HepG2 (cell line): ENCODE measurements around the gene TTLL10. TPM values are rescaled to one million over a fixed set of nuclear protein-coding genes. Genes with fewer than 3 reads are reported as not detected.

Experiments used
- ARNT2 ChIP-seq: sonication (generic); formaldehyde crosslinking; IDR thresholded peaks from 2 replicates; pipeline ENCODE4 v1.8.0; 2022; ENCODE audit warnings: mild to moderate bottlenecking, low read depth, missing genetic modification reagents, moderate library complexity
- CBX1 ChIP-seq: IDR thresholded peaks from one replicate; pipeline ENCODE4 v1.6.1; 2016; ENCODE audit warnings: antibody characterized with exemption, low read depth
- CCDC6 ChIP-seq: sonication (generic); formaldehyde crosslinking; IDR thresholded peaks from 2 replicates; pipeline ENCODE4 v1.8.1; 2022; ENCODE audit warnings: mild to moderate bottlenecking, missing genetic modification reagents, moderate library complexity
- CREBL2 ChIP-seq: sonication (generic); formaldehyde crosslinking; IDR thresholded peaks from 2 replicates; pipeline ENCODE4 v1.8.1; 2023; ENCODE audit warnings: missing genetic modification reagents, mild to moderate bottlenecking, borderline replicate concordance
- MXI1 ChIP-seq: IDR thresholded peaks from 3 replicates; pipeline ENCODE4 v1.6.1; 2012; ENCODE audit warnings: low read depth, low read length, inconsistent platforms, borderline replicate concordance
- NRL ChIP-seq: sonication (generic); formaldehyde crosslinking; IDR thresholded peaks from 2 replicates; pipeline ENCODE4 v1.5.0; 2020; ENCODE audit warnings: missing genetic modification reagents, mild to moderate bottlenecking, moderate library complexity, borderline replicate concordance
- SAFB2 ChIP-seq: sonication (generic); formaldehyde crosslinking; IDR thresholded peaks from 2 replicates; pipeline ENCODE4 v1.5.1; 2020; ENCODE audit warnings: missing genetic modification reagents, low read depth, mild to moderate bottlenecking, borderline replicate concordance
- ZNF572 ChIP-seq: sonication (generic); formaldehyde crosslinking; IDR thresholded peaks from 2 replicates; pipeline ENCODE4 v1.5.1; 2020; ENCODE audit warnings: mild to moderate bottlenecking, missing genetic modification reagents
- ZNF660 ChIP-seq: sonication (generic); formaldehyde crosslinking; IDR thresholded peaks from 2 replicates; pipeline ENCODE4 v1.5.1; 2020; ENCODE audit warnings: mild to moderate bottlenecking, low read depth, missing genetic modification reagents, borderline replicate concordance
- ZNF777 ChIP-seq: sonication (generic); formaldehyde crosslinking; IDR thresholded peaks from 2 replicates; pipeline ENCODE4 v1.4.0; 2020; ENCODE audit warnings: missing genetic modification reagents
- polyA plus RNA-seq, 8 experiments: library from polyadenylated mRNA; depleted of rRNA in 3 of 8; stranded (reverse) in 7 of 8; unstranded in 1 of 8; fragments of >200 nt; fragmentation: Illumina TruSeq in 4 of 8; extraction: Trizol in 4 of 8; gene quantifications; 2 replicates each; pipeline versions ENCODE4 v1.2.1 to v1.2.3, GENCODE V29; 2011 to 2016; ENCODE audit warnings: low read depth in 4 of 8, missing spikeins in 1 of 8, mixed read lengths in 1 of 8; ENCODE audit not compliant: insufficient read depth in 1 of 8
- total RNA-seq, 5 experiments: library from RNA; depleted of rRNA; stranded (reverse); fragments of >200 nt; fragmentation: Illumina TruSeq; extraction: Trizol; gene quantifications; 2 replicates each; pipeline ENCODE4 v1.2.3, GENCODE V29; 2016; ENCODE audit warnings: low read depth in 1 of 5
- TF ChIP-seq, protein P1 (sequence below): sonication (generic); formaldehyde crosslinking; IDR thresholded peaks from 2 replicates; pipeline ENCODE4 v1.4.0; 2020; ENCODE audit warnings: missing genetic modification reagents
- TF ChIP-seq, protein P2 (sequence below): sonication (generic); formaldehyde crosslinking; IDR thresholded peaks from 2 replicates; pipeline ENCODE4 v1.4.0; 2020; ENCODE audit warnings: low read depth, mild to moderate bottlenecking, missing genetic modification reagents
- TF ChIP-seq, protein P3 (sequence below): sonication (generic); formaldehyde crosslinking; IDR thresholded peaks from 2 replicates; pipeline ENCODE4 v1.9.0; 2022; ENCODE audit warnings: missing genetic modification reagents, mild to moderate bottlenecking, borderline replicate concordance

The TTLL10 gene
- total and polyA plus RNA-seq, 2 of the 13 experiments (the other 11 are each of a cell fraction or from before 2014, with no cell fraction given): not detected

DNA sequence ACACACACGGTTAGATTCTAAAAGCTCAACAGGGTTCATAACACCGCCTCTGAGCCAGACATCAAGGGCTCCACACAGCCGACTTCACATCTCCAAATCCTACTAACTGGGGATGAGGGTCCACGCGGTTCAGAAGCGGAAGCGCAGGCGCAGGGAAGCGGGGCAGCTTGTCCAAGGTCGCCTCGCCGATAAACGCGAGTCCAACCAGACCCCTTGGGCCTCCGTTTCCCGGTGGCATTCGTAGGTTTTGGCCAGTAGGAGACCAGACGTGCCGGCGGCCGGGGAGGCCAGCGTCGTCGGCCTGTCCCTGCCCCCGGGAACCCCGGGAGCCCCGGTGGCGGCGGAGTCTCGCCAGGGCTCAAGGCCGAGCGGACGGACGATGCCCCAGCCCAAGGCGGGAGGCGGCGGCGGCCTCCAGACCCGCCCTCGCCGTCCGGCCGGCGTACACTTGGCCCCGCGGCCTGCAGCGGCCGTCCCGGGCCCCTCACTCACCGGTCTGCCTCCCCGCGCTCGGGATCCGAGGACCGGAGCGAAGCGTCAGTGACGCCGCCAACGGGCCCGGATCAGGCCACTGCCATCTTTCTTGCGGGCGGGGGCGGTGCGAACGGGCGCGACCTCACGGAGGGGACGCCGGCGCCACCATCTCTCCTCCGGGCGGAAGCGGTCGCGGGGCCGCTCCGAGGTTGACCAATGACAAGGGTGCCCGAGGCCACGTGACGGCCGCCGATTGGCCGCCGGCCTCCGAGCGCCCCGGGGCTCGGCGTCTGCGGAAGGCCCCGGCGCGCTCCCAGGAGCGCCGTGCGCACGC lies 57.9 kb downstream of the TTLL10 start, which contains the start of gene SDF4 (continued):
- TF ChIP-seq CCDC6 (CRISPR knock-in tag) (0 out of 2 replicates have a peak, but pooled peaks have one; percentile 60), ZNF572 (CRISPR knock-in tag) (no peak), ARNT2 (CRISPR knock-in tag) (peak; percentile 82; the same call in 1 of the 2 replicates), ZNF777 (CRISPR knock-in tag) (0 out of 2 replicates have a peak, but pooled peaks have one; percentile 55), CBX1 (no peak), SAFB2 (CRISPR knock-in tag) (peak; percentile 45; the same call in 1 of the 2 replicates), MXI1 (peak; percentile 11; the same call in 1 of the 3 replicates), CREBL2 (CRISPR knock-in tag) (no peak; the same call in 1 of the 2 replicates), ZNF660 (CRISPR knock-in tag) (no peak), NRL (peak; percentile 83; the same call in 1 of the 2 replicates)
- TF ChIP-seq, protein P1, sequence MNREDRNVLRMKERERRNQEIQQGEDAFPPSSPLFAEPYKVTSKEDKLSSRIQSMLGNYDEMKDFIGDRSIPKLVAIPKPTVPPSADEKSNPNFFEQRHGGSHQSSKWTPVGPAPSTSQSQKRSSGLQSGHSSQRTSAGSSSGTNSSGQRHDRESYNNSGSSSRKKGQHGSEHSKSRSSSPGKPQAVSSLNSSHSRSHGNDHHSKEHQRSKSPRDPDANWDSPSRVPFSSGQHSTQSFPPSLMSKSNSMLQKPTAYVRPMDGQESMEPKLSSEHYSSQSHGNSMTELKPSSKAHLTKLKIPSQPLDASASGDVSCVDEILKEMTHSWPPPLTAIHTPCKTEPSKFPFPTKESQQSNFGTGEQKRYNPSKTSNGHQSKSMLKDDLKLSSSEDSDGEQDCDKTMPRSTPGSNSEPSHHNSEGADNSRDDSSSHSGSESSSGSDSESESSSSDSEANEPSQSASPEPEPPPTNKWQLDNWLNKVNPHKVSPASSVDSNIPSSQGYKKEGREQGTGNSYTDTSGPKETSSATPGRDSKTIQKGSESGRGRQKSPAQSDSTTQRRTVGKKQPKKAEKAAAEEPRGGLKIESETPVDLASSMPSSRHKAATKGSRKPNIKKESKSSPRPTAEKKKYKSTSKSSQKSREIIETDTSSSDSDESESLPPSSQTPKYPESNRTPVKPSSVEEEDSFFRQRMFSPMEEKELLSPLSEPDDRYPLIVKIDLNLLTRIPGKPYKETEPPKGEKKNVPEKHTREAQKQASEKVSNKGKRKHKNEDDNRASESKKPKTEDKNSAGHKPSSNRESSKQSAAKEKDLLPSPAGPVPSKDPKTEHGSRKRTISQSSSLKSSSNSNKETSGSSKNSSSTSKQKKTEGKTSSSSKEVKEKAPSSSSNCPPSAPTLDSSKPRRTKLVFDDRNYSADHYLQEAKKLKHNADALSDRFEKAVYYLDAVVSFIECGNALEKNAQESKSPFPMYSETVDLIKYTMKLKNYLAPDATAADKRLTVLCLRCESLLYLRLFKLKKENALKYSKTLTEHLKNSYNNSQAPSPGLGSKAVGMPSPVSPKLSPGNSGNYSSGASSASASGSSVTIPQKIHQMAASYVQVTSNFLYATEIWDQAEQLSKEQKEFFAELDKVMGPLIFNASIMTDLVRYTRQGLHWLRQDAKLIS (CRISPR knock-in tag): no peak
- TF ChIP-seq, protein P2, sequence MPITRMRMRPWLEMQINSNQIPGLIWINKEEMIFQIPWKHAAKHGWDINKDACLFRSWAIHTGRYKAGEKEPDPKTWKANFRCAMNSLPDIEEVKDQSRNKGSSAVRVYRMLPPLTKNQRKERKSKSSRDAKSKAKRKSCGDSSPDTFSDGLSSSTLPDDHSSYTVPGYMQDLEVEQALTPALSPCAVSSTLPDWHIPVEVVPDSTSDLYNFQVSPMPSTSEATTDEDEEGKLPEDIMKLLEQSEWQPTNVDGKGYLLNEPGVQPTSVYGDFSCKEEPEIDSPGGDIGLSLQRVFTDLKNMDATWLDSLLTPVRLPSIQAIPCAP (CRISPR knock-in tag): no peak
- TF ChIP-seq, protein P3, sequence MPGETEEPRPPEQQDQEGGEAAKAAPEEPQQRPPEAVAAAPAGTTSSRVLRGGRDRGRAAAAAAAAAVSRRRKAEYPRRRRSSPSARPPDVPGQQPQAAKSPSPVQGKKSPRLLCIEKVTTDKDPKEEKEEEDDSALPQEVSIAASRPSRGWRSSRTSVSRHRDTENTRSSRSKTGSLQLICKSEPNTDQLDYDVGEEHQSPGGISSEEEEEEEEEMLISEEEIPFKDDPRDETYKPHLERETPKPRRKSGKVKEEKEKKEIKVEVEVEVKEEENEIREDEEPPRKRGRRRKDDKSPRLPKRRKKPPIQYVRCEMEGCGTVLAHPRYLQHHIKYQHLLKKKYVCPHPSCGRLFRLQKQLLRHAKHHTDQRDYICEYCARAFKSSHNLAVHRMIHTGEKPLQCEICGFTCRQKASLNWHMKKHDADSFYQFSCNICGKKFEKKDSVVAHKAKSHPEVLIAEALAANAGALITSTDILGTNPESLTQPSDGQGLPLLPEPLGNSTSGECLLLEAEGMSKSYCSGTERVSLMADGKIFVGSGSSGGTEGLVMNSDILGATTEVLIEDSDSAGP (CRISPR knock-in tag): peak; percentile 49; the same call in 1 of the 2 replicates
